ENCODE measurements around the gene C20orf173.

DNA sequence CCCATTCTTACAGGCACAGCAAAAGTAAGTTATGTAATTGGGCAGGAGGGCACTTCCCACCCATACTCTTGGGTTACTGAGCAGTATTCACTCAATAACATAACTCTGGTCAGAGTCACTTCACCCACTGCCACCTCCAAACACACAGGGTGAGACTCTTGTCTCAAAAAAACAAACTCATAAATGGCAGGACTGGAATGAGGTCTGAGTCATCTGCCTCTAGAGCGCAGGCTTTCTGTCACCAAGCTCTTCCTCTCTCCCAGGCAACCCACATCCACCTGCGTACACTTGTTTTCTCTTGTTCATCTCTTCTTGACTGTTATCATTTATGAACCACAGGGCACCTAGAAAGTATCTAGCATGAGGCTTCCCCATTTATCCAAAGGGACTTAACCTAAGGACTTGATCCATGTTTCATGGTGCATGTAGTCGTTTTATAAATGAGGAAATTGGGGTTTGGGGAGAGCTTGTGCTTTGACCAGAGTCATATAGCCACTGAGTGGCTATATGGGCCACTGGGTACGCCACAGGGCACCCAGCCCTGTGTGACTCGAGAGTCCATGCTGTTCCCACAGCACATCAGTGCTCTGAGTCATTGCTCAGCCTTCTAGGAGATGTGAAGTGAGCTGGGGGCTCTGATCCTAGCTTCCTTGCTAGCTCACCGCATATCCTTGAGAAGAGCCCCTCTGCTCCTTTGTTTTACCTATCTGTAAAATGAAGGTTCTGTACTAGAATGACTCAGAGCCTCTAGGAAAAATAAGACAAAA is 22.4 kb downstream of the C20orf173 start:
- TF ChIP-seq, protein P1, sequence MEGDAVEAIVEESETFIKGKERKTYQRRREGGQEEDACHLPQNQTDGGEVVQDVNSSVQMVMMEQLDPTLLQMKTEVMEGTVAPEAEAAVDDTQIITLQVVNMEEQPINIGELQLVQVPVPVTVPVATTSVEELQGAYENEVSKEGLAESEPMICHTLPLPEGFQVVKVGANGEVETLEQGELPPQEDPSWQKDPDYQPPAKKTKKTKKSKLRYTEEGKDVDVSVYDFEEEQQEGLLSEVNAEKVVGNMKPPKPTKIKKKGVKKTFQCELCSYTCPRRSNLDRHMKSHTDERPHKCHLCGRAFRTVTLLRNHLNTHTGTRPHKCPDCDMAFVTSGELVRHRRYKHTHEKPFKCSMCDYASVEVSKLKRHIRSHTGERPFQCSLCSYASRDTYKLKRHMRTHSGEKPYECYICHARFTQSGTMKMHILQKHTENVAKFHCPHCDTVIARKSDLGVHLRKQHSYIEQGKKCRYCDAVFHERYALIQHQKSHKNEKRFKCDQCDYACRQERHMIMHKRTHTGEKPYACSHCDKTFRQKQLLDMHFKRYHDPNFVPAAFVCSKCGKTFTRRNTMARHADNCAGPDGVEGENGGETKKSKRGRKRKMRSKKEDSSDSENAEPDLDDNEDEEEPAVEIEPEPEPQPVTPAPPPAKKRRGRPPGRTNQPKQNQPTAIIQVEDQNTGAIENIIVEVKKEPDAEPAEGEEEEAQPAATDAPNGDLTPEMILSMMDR (IDR thresholded peaks at IDR 0.05) = no peak
- TF ChIP-seq FOXK1 (CRISPR knock-in tag; IDR thresholded peaks at IDR 0.05) (no peak), MXD4 (CRISPR knock-in tag; IDR thresholded peaks at IDR 0.05; ENCODE audit: borderline replicate concordance) (no peak), TEAD1 (CRISPR knock-in tag; IDR thresholded peaks at IDR 0.05) (no peak), JUN (CRISPR knock-in tag; IDR thresholded peaks at IDR 0.05) (no peak), ZNF121 (CRISPR knock-in tag; IDR thresholded peaks at IDR 0.05) (no peak), TCF7 (CRISPR knock-in tag; IDR thresholded peaks at IDR 0.05; ENCODE audit: low read depth) (no peak), ZBTB21 (CRISPR knock-in tag; IDR thresholded peaks at IDR 0.05; ENCODE audit: borderline replicate concordance) (no peak), CREM (CRISPR knock-in tag; IDR thresholded peaks at IDR 0.05) (no peak), NFYB (CRISPR knock-in tag; conservative IDR thresholded peaks at IDR 0.05; ENCODE audit: low read depth) (no peak), ZNF138 (CRISPR knock-in tag; conservative IDR thresholded peaks at IDR 0.05) (no peak)
- TF ChIP-seq, protein P2, sequence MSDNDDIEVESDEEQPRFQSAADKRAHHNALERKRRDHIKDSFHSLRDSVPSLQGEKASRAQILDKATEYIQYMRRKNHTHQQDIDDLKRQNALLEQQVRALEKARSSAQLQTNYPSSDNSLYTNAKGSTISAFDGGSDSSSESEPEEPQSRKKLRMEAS (CRISPR knock-in tag; IDR thresholded peaks at IDR 0.05) = no peak
- TF ChIP-seq, protein P3, sequence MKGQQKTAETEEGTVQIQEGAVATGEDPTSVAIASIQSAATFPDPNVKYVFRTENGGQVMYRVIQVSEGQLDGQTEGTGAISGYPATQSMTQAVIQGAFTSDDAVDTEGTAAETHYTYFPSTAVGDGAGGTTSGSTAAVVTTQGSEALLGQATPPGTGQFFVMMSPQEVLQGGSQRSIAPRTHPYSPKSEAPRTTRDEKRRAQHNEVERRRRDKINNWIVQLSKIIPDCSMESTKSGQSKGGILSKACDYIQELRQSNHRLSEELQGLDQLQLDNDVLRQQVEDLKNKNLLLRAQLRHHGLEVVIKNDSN (CRISPR knock-in tag; IDR thresholded peaks at IDR 0.05) = no peak
